HG03460 (cell line): Measurements from ENCODE around the gene VPS13C.

ENCODE experiments used
- ATAC-seq: cut with Tn5 transposase; IDR thresholded peaks from one replicate; pipeline ENCODE4 v1.9.1; 2021; ENCODE audit not compliant: unreplicated experiment

The VPS13C gene

GRCh38 chr15:62060113-62060895, at the start of gene VPS13C:
Gene VPS13C, minus strand, starts transcription at chr15:62060447. Its CDS starts 73 bp downstream, at chr15:62060374.
- peak; percentile 85 for ATAC-seq

GRCh38 chr15:62109437-62109836, 49.2 kb upstream of the VPS13C start:
- ATAC-seq, result no peak

GRCh38 chr15:62108411-62108810, 48.2 kb upstream of the VPS13C start:
- no peak for ATAC-seq

GRCh38 chr15:62107571-62108121, 47.4 kb upstream of the VPS13C start:
- ATAC-seq, result no peak

- ATAC-seq, result no peak
These were observed 45.8 kb upstream of the VPS13C start for GRCh38 chr15:62106096-62106495.

GRCh38 chr15:62105266-62105665, 45.0 kb upstream of the VPS13C start:
- no peak for ATAC-seq

- ATAC-seq, result no peak
These were observed 44.6 kb upstream of the VPS13C start for GRCh38 chr15:62104846-62105245.

- no peak for ATAC-seq
These were observed 44.2 kb upstream of the VPS13C start for GRCh38 chr15:62104401-62104800.

- ATAC-seq, result no peak
These were observed 43.2 kb upstream of the VPS13C start for GRCh38 chr15:62103431-62103830.

- no peak for ATAC-seq
These were observed 38.9 kb upstream of the VPS13C start for GRCh38 chr15:62099094-62099601.

- no peak for ATAC-seq
These were observed 34.1 kb upstream of the VPS13C start for GRCh38 chr15:62094388-62094787.

GRCh38 chr15:62093809-62094208, 33.6 kb upstream of the VPS13C start:
- ATAC-seq, result no peak

GRCh38 chr15:62090988-62091387, 30.7 kb upstream of the VPS13C start:
- no peak for ATAC-seq

GRCh38 chr15:62089616-62090015, 29.4 kb upstream of the VPS13C start:
- ATAC-seq, result no peak

GRCh38 chr15:62088353-62088693, 28.1 kb upstream of the VPS13C start:
- ATAC-seq, result no peak

- ATAC-seq, result no peak
These were observed 27.6 kb upstream of the VPS13C start for GRCh38 chr15:62087671-62088352.

GRCh38 chr15:62085740-62086139, 25.5 kb upstream of the VPS13C start:
- ATAC-seq, result no peak

GRCh38 chr15:62083194-62084154, 23.2 kb upstream of the VPS13C start:
- ATAC-seq, result no peak

- no peak for ATAC-seq
These were observed 19.3 kb upstream of the VPS13C start for GRCh38 chr15:62079594-62079993.

- ATAC-seq, result no peak
These were observed 15.5 kb upstream of the VPS13C start for GRCh38 chr15:62075595-62076277.
